Keratinocyte (primary cell): ENCODE data around the gene MSANTD2. TPM values are rescaled to one million over a fixed set of nuclear protein-coding genes. Genes with fewer than 3 reads are reported as not detected.

Experiments used
- DNase-seq: peaks from one replicate; pipeline ENCODE4 v3.0.0-alpha.2; 2011; ENCODE audit warnings: low read depth, missing footprints, low spot score
- FAIRE-seq: peaks from 2 replicates; lab custom pipeline; 2011; peaks lifted over from hg19 to GRCh38; lab: Jason Lieb, UNC
- H2AFZ ChIP-seq: 2 replicates; pipeline ENCODE4 v1.6.0; 2012; ENCODE audit warnings: low read length, control low read depth, inconsistent platforms; ENCODE audit not compliant: control insufficient read depth
- H3K27ac ChIP-seq: 2 replicates; pipeline ENCODE4 v1.5.1; 2011; ENCODE audit warnings: low read length; ENCODE audit not compliant: control insufficient read depth, insufficient read depth
- H3K27me3 ChIP-seq: 3 replicates; pipeline ENCODE4 v1.6.0; 2011; ENCODE audit warnings: low read length; ENCODE audit not compliant: control insufficient read depth, insufficient read depth; ENCODE audit errors: extremely low read depth
- H3K36me3 ChIP-seq, 2 experiments: 2 replicates in 1 of 2; 3 replicates in 1 of 2; pipeline ENCODE4 v1.5.1; 2011; ENCODE audit warnings: low read length in 2 of 2, mild to moderate bottlenecking in 1 of 2; ENCODE audit not compliant: control insufficient read depth in 2 of 2, insufficient read depth in 2 of 2; ENCODE audit errors: extremely low read depth in 1 of 2
- H3K4me1 ChIP-seq: 3 replicates; pipeline ENCODE4 v1.5.1; 2011; ENCODE audit warnings: low read length; ENCODE audit not compliant: control insufficient read depth, insufficient read depth; ENCODE audit errors: extremely low read depth
- H3K4me2 ChIP-seq: 3 replicates; pipeline ENCODE4 v1.6.0; 2011; ENCODE audit warnings: low read depth, low read length; ENCODE audit not compliant: control insufficient read depth, insufficient read depth; ENCODE audit errors: extremely low read depth
- H3K4me3 ChIP-seq, 3 experiments: fragments of 200-600 bp in 1 of 3; sonication (generic) in 1 of 3; 2 replicates in 2 of 3; 3 replicates in 1 of 3; pipeline ENCODE4 v1.5.1; 2011 to 2016; ENCODE audit warnings: low read length in 3 of 3, mild to moderate bottlenecking in 3 of 3, control low read depth in 2 of 3, inconsistent platforms in 1 of 3, low read depth in 1 of 3, mixed read lengths in 1 of 3, mixed run types in 1 of 3, moderate library complexity in 1 of 3; ENCODE audit not compliant: control insufficient read depth in 2 of 3, insufficient read depth in 2 of 3; ENCODE audit errors: extremely low read depth in 1 of 3
- H3K79me2 ChIP-seq: 2 replicates; pipeline ENCODE4 v1.6.0; 2012; ENCODE audit warnings: low read length; ENCODE audit not compliant: control insufficient read depth, insufficient read depth
- H3K9ac ChIP-seq: 3 replicates; pipeline ENCODE4 v1.6.0; 2011; ENCODE audit warnings: low read length; ENCODE audit not compliant: control insufficient read depth, insufficient read depth; ENCODE audit errors: extremely low read depth
- H3K9me1 ChIP-seq: 3 replicates; pipeline ENCODE4 v1.6.0; 2011; ENCODE audit warnings: low read length; ENCODE audit not compliant: control insufficient read depth, insufficient read depth; ENCODE audit errors: extremely low read depth
- H3K9me3 ChIP-seq: 2 replicates; pipeline ENCODE4 v1.5.1; 2012; ENCODE audit warnings: low read depth, low read length; ENCODE audit not compliant: control insufficient read depth
- H4K20me1 ChIP-seq: 3 replicates; pipeline ENCODE4 v1.6.0; 2011; ENCODE audit warnings: low read length; ENCODE audit not compliant: control insufficient read depth, insufficient read depth; ENCODE audit errors: extremely low read depth
- CTCF ChIP-seq, 3 experiments: IDR thresholded peaks in 1 of 3; conservative IDR thresholded peaks in 1 of 3; optimal IDR thresholded peaks in 1 of 3; 2 replicates in 2 of 3; 3 replicates in 1 of 3; pipeline versions ENCODE3 to v1.5.1; 2011; ENCODE audit warnings: low read length in 3 of 3, mild to moderate bottlenecking in 3 of 3, moderate library complexity in 2 of 3, control low read depth in 1 of 3, inconsistent platforms in 1 of 3; ENCODE audit not compliant: insufficient read depth in 2 of 3; ENCODE audit errors: extremely low read depth in 1 of 3
- EZH2 ChIP-seq: IDR thresholded peaks from one replicate; pipeline ENCODE4 v1.6.1; 2012; ENCODE audit warnings: inconsistent platforms, mild to moderate bottlenecking, low read length, moderate library complexity
- dilution Hi-C: fragments of 300-500 bp; cut with MboI; formaldehyde crosslinking; loops from one replicate; pipeline ENCODE4 v1.7.0; 2020; ENCODE audit warnings: low sequenced_read_pairs; ENCODE audit not compliant: extremely low pct_ligation_motif_present
- polyA plus RNA-seq, 5 experiments: library from polyadenylated mRNA; depleted of rRNA in 3 of 5; stranded (reverse) in 3 of 5; stranded (forward) in 1 of 5; unstranded in 1 of 5; fragments of >200 nt; gene quantifications; 1 replicate in 1 of 5; 2 replicates in 3 of 5; 3 replicates in 1 of 5; pipeline versions ENCODE4 v1.2.1 to v1.2.3, GENCODE V29; 2011 to 2012; ENCODE audit warnings: missing spikeins in 2 of 5, low read depth in 1 of 5, low replicate concordance in 1 of 5

MSANTD2 gene
- polyA plus RNA-seq, 1 donor (not counting 4 experiments of a cell fraction or from before 2014, with no cell fraction given): 6.6 TPM

GRCh38 chr11:124842305-124842704, 42.1 kb upstream of the MSANTD2 start:
- H2AFZ ChIP-seq: no peak overlapping the region
- no peaks in the 10 kb centered on the region for H3K9me1 ChIP-seq
- dilution Hi-C loops: no loop called here
- H3K9me3 ChIP-seq: no peaks in the 10 kb centered on the region
- no peaks in the 10 kb centered on the region for H3K36me3 ChIP-seq
- TF ChIP-seq EZH2 (peak; percentile 76), CTCF (optimal IDR thresholded peaks at IDR 0.05 in 1 of 3, IDR thresholded peaks at IDR 0.05 in 1 of 3, conservative IDR thresholded peaks at IDR 0.05 in 1 of 3; ENCODE audit: extremely low read depth in 1 of 3, insufficient read depth in 2 of 3, low read length in 3 of 3) (no peak)
- no peak overlapping the region for H3K4me3 ChIP-seq
- H4K20me1 ChIP-seq: peaks cover 5% of the 10 kb centered on the region
- DNase-seq: no peak
- H3K27ac ChIP-seq: no peak overlapping the region
- FAIRE-seq: no peak
- H3K9ac ChIP-seq: no peak overlapping the region
- H3K4me2 ChIP-seq: no peak overlapping the region
- peaks cover 92% of the 10 kb centered on the region for H3K27me3 ChIP-seq
- H3K79me2 ChIP-seq: no peaks in the 10 kb centered on the region
- H3K4me1 ChIP-seq: no peaks in the 10 kb centered on the region

DNA sequence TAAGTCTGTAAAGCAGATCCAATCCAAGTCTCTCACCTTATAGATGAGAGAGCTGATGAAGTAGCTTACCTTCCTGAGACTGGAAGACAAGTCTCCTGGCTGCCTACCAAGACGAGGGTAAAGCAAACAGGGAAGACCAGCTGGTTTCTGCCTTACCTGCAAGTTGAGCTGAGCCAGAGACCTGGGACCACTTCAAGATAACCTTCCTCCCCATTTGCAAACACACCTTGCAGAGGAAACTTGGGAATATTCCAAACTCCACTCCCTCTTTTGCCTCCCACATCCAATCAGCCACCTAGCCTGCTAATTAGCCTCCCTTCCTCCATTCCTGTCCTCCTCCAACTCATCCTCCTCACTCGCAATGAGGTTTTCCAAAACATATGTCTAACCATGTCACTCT, 41.6 kb upstream of the MSANTD2 start:
- H3K9ac ChIP-seq: no peak overlapping the region
- no peak for TF ChIP-seq EZH2
- TF ChIP-seq CTCF (optimal IDR thresholded peaks at IDR 0.05 in 1 of 3, IDR thresholded peaks at IDR 0.05 in 1 of 3, conservative IDR thresholded peaks at IDR 0.05 in 1 of 3; ENCODE audit: extremely low read depth in 1 of 3, insufficient read depth in 2 of 3, low read length in 3 of 3): no peak
- H2AFZ ChIP-seq: no peak overlapping the region
- no peaks in the 10 kb centered on the region for H3K9me1 ChIP-seq
- peaks cover 5% of the 10 kb centered on the region for H4K20me1 ChIP-seq
- no peak for FAIRE-seq
- DNase-seq: no peak
- H3K27ac ChIP-seq: no peak overlapping the region
- H3K79me2 ChIP-seq: no peaks in the 10 kb centered on the region
- H3K36me3 ChIP-seq: no peaks in the 10 kb centered on the region
- dilution Hi-C loops: no loop called here
- H3K4me2 ChIP-seq: no peak overlapping the region
- H3K4me1 ChIP-seq: no peaks in the 10 kb centered on the region
- H3K9me3 ChIP-seq: no peaks in the 10 kb centered on the region
- H3K27me3 ChIP-seq: peaks cover 87% of the 10 kb centered on the region
- H3K4me3 ChIP-seq: no peak overlapping the region
